Stimulated activated CD4-positive, alpha-beta T cell treated with anti-CD3 and anti-CD28 coated beads, Interleukin-2, amount 100 ng/mL, for 24 hours (primary cell): ENCODE measurements around the gene MESP1.

Experiments
- DNase-seq, 2 donors: peaks; one replicate each; pipeline ENCODE4 v3.0.0-alpha.2; 2020

Gene MESP1

DNA sequence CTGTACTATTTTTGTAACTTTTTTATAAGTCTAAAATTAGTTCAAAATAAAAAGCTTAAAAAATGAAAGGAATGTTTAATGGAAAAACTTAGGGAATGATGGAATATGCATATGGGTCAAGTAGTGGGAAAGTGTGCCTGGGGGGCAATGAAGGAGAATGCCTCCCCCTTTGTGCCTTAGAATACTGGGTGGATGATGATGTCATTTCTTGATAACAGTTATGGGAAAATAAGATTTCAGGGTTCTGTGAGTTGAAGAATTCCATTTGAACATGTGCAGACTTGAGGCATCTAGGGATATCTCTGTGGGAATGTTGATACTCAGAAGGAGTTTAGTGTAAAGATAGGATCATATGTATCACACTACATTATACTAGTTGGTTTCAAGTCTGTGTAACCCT lies 46.6 kb downstream of the MESP1 start:
- DNase-seq, result no peak
